Hepatocyte (in vitro differentiated cells): ENCODE data around the gene SLC35E1. TPM values are rescaled to one million over a fixed set of nuclear protein-coding genes. Genes with fewer than 3 reads are reported as not detected.

Experiments used
- DNase-seq: peaks from one replicate; pipeline ENCODE4 v3.0.0-alpha.2; 2016; ENCODE audit warnings: low spot score
- H2AFZ ChIP-seq: fragments of 200-600 bp; sonication (generic); 2 replicates; pipeline ENCODE4 v1.6.0; 2016; ENCODE audit warnings: antibody characterized with exemption, mild to moderate bottlenecking
- H3K27ac ChIP-seq: fragments of 200-600 bp; sonication (generic); 2 replicates; pipeline ENCODE4 v1.5.1; 2016; ENCODE audit warnings: mild to moderate bottlenecking
- H3K27me3 ChIP-seq: fragments of 200-600 bp; sonication (generic); 2 replicates; pipeline ENCODE4 v1.6.1; 2016
- H3K36me3 ChIP-seq: fragments of 200-600 bp; sonication (generic); replicated peaks from 2 replicates; pipeline ENCODE4 v1.5.1; 2016; ENCODE audit warnings: low read depth; ENCODE audit not compliant: insufficient read depth
- H3K4me1 ChIP-seq: fragments of 200-600 bp; sonication (generic); 2 replicates; pipeline ENCODE4 v1.5.1; 2016; ENCODE audit warnings: mild to moderate bottlenecking, moderate library complexity; ENCODE audit not compliant: insufficient read depth
- H3K4me2 ChIP-seq: fragments of 200-600 bp; sonication (generic); 2 replicates; pipeline ENCODE4 v1.6.0; 2016
- H3K4me3 ChIP-seq: fragments of 200-600 bp; sonication (generic); 2 replicates; pipeline ENCODE4 v1.5.1; 2016; ENCODE audit warnings: mild to moderate bottlenecking
- H3K79me2 ChIP-seq: fragments of 200-600 bp; sonication (generic); 2 replicates; pipeline ENCODE4 v1.6.0; 2017; ENCODE audit warnings: mild to moderate bottlenecking
- H3K9me2 ChIP-seq: fragments of 200-600 bp; sonication (generic); replicated peaks from 2 replicates; pipeline ENCODE4 v1.6.0; 2017; ENCODE audit warnings: mild to moderate bottlenecking; ENCODE audit not compliant: insufficient read depth
- H3K9me3 ChIP-seq: fragments of 200-600 bp; sonication (generic); 2 replicates; pipeline ENCODE4 v1.5.1; 2016; ENCODE audit warnings: low read depth, mild to moderate bottlenecking
- H4K20me1 ChIP-seq: fragments of 200-600 bp; sonication (generic); 2 replicates; pipeline ENCODE4 v1.6.0; 2016; ENCODE audit warnings: mild to moderate bottlenecking; ENCODE audit not compliant: insufficient read depth, poor library complexity, severe bottlenecking
- CTCF ChIP-seq: fragments of 200-600 bp; sonication (generic); IDR thresholded peaks from 2 replicates; pipeline ENCODE4 v1.5.1; 2016; ENCODE audit warnings: antibody characterized with exemption, mild to moderate bottlenecking; ENCODE audit not compliant: poor library complexity
- EZH2 ChIP-seq: fragments of 200-600 bp; sonication (generic); IDR thresholded peaks from 2 replicates; pipeline ENCODE4 v1.6.1; 2016; ENCODE audit warnings: antibody characterized with exemption, mild to moderate bottlenecking, borderline replicate concordance
- EZH2phosphoT487 ChIP-seq: fragments of 200-600 bp; sonication (generic); IDR thresholded peaks from one replicate; pipeline ENCODE4 v1.6.1; 2018; ENCODE audit warnings: antibody characterized with exemption, mild to moderate bottlenecking, low read depth, moderate library complexity; ENCODE audit not compliant: unreplicated experiment, severe bottlenecking
- WGBS: methylation state at CpG from one replicate; pipeline ENCODE4 v1.1.6; 2016; ENCODE audit warnings: low lambda C conversion rate; ENCODE audit errors: missing lambda C conversion rate; 5-methylcytosine and 5-hydroxymethylcytosine counted together
- polyA plus RNA-seq: library from polyadenylated mRNA; unstranded; fragments of >200 nt; fragmentation: Nextera tagmentation; extraction: Ambion mirVana; gene quantifications from 2 replicates; pipeline ENCODE4 v1.2.1, GENCODE V29; 2016
- total RNA-seq: library from RNA; depleted of rRNA; stranded (reverse); fragments of >200 nt; gene quantifications from 2 replicates; pipeline ENCODE4 v1.2.3, GENCODE V29; 2014

Gene SLC35E1
- total and polyA plus RNA-seq, 2 experiments from 2014 or later: 32.0 to 33.3 TPM

- no peak for TF ChIP-seq EZH2
- no peak for TF ChIP-seq CTCF
- no peak for TF ChIP-seq EZH2phosphoT487
- Histone ChIP-seq H3K4me3 (no peak overlapping the region), H3K36me3 (no peaks in the 10 kb centered on the region), H2AFZ (no peak overlapping the region), H3K4me2 (no peak overlapping the region), H4K20me1 (peaks cover 90% of the 10 kb centered on the region), H3K9me2 (no peaks in the 10 kb centered on the region), H3K9me3 (no peaks in the 10 kb centered on the region), H3K4me1 (no peaks in the 10 kb centered on the region), H3K79me2 (peaks cover 98% of the 10 kb centered on the region), H3K27me3 (no peaks in the 10 kb centered on the region), H3K27ac (no peak overlapping the region)
- WGBS: 99% methylated on average over 9 of the region's 9 CpGs
- no peak for DNase-seq
Observed at GRCh38 chr19:16596399-16596798, 24.2 kb upstream of the SLC35E1 start.

GRCh38 chr19:16595097-16595496 lies 22.9 kb upstream of the SLC35E1 start:
- H3K9me3 ChIP-seq: no peaks in the 10 kb centered on the region
- H3K36me3 ChIP-seq: no peaks in the 10 kb centered on the region
- peaks cover 98% of the 10 kb centered on the region for H3K79me2 ChIP-seq
- H2AFZ ChIP-seq: no peak overlapping the region
- TF ChIP-seq EZH2 (no peak), EZH2phosphoT487 (no peak), CTCF (no peak)
- no peak for DNase-seq
- no peak overlapping the region for H3K4me3 ChIP-seq
- no peaks in the 10 kb centered on the region for H3K9me2 ChIP-seq
- peaks cover 90% of the 10 kb centered on the region for H4K20me1 ChIP-seq
- H3K4me2 ChIP-seq: no peak overlapping the region
- WGBS: 98% methylated on average over 8 of the region's 8 CpGs
- no peak overlapping the region for H3K27ac ChIP-seq
- no peaks in the 10 kb centered on the region for H3K4me1 ChIP-seq
- H3K27me3 ChIP-seq: no peaks in the 10 kb centered on the region

DNA sequence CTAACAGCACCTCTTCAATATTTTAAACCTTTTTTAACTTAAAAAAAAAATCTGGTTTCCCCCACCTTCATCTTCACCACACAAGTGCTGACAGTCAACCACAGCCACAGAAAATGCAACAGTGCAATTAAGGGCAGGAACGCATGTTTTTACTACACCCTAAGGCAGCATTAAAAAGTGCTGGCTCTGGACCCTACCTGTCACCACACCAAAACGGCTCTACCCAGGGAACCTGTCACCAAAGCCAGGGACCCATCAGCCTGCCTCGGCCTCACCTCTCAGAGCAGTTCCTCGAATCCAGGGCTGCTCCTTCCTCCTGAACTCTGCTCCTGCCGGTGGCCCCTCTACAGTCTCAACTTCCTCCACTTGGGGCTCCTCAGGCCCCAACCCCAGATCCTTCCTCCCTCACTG lies 22.5 kb upstream of the SLC35E1 start:
- no peak overlapping the region for H3K4me2 ChIP-seq
- peaks cover 98% of the 10 kb centered on the region for H3K79me2 ChIP-seq
- TF ChIP-seq CTCF (no peak), EZH2 (no peak), EZH2phosphoT487 (no peak)
- no peaks in the 10 kb centered on the region for H3K9me2 ChIP-seq
- DNase-seq: no peak
- WGBS: 91% methylated on average over 5 of the region's 5 CpGs
- H3K4me3 ChIP-seq: no peak overlapping the region
- H3K4me1 ChIP-seq: no peaks in the 10 kb centered on the region
- no peaks in the 10 kb centered on the region for H3K9me3 ChIP-seq
- peaks cover 91% of the 10 kb centered on the region for H4K20me1 ChIP-seq
- no peak overlapping the region for H3K27ac ChIP-seq
- H3K36me3 ChIP-seq: no peaks in the 10 kb centered on the region
- H2AFZ ChIP-seq: no peak overlapping the region
- no peaks in the 10 kb centered on the region for H3K27me3 ChIP-seq

DNA sequence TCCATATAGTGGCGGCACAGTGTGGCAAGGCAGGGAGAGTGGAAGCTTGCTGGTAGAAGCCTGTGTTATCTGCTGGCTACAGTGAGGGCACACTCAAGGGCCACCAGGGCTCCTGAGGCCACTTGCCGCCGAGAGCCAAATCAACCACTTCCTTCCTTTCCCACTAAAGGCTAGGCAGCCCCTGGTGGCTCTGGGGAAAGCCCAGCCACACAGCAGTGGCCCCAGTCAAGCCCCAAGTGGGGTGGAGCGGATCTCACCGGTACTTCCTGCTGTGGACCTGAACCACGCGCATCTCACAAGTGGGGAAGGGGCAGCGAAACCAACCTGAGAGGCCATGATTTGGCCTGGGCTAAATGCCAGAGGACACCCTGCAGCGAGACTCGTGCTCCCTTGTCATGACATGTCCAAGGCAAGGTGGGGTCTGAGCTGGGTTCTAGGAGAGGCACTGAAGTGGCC lies 21.9 kb upstream of the SLC35E1 start:
- no peak overlapping the region for H2AFZ ChIP-seq
- TF ChIP-seq EZH2phosphoT487 (no peak), EZH2 (no peak), CTCF (no peak)
- H3K27me3 ChIP-seq: no peaks in the 10 kb centered on the region
- H3K4me1 ChIP-seq: no peaks in the 10 kb centered on the region
- H3K4me2 ChIP-seq: no peak overlapping the region
- no peak overlapping the region for H3K27ac ChIP-seq
- H3K4me3 ChIP-seq: no peak overlapping the region
- peaks cover 91% of the 10 kb centered on the region for H4K20me1 ChIP-seq
- no peak for DNase-seq
- H3K9me2 ChIP-seq: no peaks in the 10 kb centered on the region
- no peaks in the 10 kb centered on the region for H3K36me3 ChIP-seq
- WGBS: 93% methylated on average over 10 of the region's 10 CpGs
- no peaks in the 10 kb centered on the region for H3K9me3 ChIP-seq
- H3K79me2 ChIP-seq: peaks cover 98% of the 10 kb centered on the region
